SIG-M5 treated with dmso at 0.1 percent for 504 hours (cell line): Measurements from ENCODE around the gene HYAL3.

ENCODE experiments used
- DNase-seq: peaks from one replicate; lab custom pipeline; 2025; ENCODE audit not compliant: unreplicated experiment; lab: John Stamatoyannopoulos, UW

The HYAL3 gene, protein sequence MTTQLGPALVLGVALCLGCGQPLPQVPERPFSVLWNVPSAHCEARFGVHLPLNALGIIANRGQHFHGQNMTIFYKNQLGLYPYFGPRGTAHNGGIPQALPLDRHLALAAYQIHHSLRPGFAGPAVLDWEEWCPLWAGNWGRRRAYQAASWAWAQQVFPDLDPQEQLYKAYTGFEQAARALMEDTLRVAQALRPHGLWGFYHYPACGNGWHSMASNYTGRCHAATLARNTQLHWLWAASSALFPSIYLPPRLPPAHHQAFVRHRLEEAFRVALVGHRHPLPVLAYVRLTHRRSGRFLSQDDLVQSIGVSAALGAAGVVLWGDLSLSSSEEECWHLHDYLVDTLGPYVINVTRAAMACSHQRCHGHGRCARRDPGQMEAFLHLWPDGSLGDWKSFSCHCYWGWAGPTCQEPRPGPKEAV

DNA sequence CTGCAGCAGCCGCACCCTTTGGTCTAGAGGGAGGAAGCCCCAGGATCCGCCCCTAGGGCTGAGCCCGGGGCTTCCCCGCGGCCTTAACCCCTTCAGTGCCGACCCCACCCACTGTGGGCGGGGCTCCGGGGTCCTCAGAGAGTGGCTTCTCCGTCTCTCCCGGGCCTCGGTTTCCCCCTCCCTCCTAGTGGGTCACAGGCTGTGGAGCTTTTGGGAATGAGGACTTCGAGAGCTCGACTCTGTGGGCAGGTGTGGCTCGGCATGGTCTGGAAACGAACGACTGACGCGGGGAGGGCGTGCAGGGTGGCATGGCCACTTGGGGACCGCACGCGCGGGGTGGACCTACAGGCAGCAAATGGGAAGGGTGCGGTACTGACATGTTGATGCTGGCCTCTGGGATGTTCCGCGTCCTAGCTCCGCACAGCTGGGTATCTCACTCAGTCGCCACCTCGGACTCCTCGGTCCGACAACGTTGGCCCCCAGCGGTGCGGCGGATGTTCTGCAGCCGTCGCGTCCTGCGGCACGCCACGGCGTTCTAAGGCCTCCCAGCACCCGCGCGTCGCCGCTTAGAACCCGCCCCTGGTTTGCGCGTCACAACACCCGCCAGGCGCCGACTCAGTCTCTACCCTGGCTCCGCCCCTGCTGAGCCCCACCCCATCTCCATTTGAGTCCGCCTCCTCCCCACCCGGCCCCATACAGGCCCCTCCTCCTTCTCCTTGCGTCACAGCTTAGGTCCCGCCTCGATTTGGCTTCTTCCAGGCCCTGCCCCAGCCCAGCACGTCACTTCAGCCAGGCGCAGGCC, at the start of gene HYAL3, which contains the start of gene NAA80:
Gene HYAL3, minus strand, starts transcription at position 570 of the 802 bp plus-strand sequence. CDS start 3,803 bp downstream, outside the sequence.
Gene NAA80, minus strand, starts transcription at position 570 of the 802 bp plus-strand sequence. CDS start 1,942 bp downstream, outside the sequence.
- peak; percentile 99 for DNase-seq

GRCh38 chr3:50347187-50347813, 48.1 kb upstream of the HYAL3 start:
- peak; percentile 49 for DNase-seq

DNA sequence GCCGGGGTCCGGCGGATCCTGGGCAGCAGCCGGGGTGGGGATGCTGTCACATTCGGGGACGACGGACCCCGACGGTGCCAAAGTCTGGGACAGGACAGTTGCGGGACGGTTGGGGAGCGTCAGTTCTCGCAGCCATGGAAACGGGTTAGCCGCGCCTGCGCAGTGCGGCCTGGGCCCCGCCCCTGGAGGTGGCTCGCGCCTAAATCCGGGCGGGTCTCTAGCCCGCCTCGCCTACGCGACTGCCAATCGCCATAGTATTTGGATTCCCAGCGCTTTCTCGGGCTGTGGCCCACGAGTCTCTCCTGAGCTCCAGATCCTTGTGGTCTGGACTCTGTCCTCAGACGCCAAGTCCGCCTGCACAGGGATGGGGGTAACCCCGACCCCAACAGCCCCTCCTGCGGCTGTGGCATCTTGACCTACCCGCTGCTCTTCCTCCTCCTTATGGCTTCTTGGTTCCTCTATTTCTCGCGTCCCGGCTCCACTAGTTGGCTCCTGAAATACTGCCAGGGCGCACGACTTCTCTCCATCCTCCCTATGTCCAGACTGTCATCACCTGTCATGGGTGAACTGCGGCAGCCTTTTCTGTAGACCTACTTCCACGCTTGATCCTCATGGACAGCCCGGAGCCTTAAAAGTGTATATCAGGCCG, 46.5 kb upstream of the HYAL3 start, which contains the start of gene ZMYND10:
Gene ZMYND10, minus strand, starts transcription at position 147 of the 649 bp plus-strand sequence. CDS start 153 bp downstream, outside the sequence.
- DNase-seq, result no peak

DNA sequence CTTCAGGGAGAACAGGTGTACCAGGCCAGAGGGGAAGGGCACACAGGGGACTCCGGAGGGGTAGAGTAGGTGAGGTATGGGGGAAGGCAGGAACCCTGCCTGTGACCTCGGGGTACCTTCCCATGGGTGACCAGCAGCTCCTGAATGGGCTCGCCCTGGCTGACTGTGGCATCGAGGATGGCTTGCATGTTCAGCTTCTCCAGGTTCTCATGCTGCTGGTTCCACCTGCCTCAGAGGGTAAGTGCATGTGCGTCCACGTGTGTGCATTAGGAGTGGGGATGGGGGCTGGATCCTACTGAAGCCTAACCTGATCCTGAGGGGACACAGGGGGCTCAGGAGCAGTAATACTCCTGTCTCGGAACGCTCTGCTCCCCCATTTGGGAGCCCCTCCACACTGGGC, 45.8 kb upstream of the HYAL3 start:
- no peak for DNase-seq

DNA sequence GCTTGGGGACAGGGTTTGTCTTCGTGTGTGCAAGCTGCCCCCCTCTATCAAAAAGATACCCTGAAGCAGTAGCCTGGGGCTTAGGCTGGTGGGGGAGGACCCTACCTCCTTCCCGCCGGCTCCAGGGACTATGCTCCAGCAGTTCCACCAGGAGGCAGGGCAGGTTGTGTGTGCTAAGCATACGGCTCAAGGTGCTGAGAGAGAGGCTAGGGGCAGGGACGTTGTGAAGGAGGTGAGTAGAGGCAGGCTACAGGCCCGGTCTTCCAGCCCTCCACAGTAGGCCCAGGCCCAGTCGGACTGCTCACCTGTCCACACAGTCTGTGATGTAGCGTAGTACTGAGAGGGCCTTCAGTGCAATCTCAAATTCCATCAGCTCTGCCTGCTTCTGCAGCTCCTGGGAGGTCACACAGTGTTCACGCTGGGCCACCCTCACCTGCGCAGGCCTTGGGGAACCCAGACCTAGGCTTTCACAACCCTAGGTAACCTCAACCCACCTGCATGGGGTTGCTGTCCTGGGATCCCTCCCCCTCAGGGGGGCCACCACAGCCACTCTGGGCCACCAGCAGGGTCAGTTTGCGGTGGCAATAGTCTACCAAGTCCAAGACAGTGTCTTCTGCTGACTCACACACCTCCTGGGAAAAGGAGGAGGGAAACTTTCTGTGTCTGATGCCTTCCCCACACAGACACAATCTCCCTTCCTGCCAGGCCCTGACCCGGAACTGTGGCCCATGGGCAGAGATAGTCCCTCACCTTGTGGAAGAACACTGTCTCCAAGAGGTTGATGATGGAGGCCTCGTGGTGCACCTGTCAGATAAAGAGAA, 43.8 kb upstream of the HYAL3 start:
- no peak for DNase-seq

DNA sequence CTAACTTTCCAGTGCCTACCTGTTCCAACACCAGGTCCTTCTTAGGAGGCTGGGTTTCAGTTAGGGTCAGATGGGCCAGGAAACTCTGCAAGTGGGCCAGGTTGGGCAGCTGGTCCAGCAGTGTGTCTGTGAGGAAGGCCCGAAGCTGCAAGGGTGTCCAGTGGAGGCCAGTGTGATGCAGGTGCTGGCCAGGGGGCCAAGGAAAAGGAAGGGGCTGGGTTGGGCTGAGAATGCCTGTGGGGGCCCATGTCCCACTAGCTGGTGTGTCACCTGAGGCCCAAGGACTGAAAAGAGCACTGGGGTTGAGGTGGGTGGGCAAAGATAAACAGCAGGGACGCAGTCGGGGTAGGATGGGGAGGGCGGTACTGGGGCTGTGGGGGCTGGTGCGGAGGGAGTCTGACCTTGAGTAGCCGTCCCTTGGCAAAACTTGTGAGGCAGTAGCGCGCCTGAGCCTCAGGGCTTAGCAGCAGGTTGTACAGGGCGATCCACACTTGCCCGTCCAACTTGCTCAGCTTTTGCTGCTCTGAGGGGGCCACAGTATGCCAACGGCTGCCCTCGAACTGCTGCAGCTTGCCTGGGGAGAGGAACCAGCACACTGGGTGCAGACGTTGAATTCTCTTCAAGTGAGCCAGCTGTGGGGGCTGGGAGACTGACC, 42.9 kb upstream of the HYAL3 start:
- DNase-seq, result no peak

DNA sequence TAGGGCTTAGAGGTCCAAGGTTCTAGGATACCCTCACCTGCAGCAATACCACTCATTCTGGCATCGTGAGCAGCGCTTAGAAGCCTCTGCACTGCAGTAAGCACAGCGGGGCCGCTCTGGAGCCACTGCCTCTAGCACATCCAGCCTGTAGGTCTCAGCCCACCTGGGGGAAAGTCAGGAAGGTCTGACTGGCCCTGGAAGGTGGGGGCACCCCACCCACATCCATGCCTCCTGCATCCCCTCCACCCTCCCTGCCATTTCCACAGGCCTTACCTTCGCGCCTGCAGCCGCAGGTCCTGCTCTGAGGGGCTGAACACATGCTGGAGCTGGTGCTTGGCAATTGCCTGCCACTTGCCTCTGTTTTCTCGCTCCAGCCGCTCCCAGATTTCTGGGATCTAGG, 42.3 kb upstream of the HYAL3 start:
- no peak for DNase-seq

DNA sequence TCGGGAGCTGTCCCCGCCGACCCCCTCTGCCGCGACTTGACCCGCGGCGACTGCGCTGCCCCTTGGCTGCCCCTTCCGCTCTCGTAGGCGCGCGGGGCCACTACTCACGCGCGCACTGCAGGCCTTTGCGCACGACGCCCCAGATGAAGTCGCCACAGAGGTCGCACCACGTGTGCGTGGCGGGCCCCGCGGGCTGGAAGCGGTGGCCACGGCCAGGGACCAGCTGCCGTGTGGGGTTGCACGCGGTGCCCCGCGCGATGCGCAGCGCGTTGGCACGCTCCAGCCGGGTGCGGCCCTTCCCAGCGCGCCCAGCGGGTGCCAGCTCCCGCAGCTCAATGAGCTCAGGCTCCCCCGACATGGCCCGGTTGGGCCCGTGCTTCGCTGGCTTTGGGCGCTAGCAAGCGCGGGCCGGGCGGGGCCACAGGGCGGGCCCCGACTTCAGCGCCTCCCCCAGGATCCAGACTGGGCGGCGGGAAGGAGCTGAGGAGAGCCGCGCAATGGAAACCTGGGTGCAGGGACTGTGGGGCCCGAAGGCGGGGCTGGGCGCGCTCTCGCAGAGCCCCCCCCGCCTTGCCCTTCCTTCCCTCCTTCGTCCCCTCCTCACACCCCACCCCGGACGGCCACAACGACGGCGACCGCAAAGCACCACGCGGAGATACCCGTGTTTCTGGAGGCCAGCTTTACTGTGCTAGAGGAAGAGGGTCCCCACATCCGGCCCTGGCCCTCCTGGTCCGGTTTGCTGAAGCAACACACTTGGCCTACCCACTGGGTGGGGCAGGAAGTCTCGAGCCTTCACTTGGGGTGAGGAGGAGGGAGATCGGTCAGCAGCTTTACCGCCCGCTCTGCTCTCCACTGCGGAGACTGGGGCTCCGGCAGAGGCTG, 41.5 kb upstream of the HYAL3 start, which contains the start of gene RASSF1:
Gene RASSF1, minus strand, starts transcription at position 389 of the 882 bp plus-strand sequence. Its CDS starts 31 bp downstream, at position 358.
- peak; percentile 98 for DNase-seq

GRCh38 chr3:50340147-50340447, 40.9 kb upstream of the HYAL3 start:
- no peak for DNase-seq

DNA sequence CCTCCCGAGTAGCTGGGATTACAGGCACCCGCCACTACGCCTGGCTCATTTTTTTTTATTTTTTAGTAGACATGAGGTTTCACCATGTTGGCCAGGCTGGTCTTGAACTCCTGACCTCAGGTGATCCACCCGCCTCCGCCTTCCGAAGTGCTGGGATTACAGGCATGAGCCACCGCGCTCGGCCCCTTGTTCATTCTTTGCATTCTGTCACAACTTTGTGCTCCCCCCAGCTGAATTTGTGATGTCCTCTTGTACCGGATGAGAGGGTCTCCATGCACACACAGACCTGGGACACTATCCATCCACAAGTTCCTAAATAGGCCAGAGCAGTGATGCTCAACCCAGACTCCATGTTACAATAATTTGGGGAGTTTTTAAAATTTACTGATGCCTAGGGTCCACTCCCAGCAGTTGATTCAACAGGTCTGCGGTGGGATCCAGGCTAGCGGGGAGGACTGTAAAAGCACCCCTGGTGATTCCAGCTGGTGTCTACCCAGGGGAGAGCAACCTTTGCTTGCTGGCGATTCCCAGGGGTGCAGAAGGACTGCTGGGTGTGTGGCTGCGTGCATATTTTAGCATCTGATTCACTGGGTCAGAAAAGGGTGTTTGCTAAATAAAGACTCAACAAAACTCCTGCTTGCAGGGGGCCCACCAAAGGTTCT, 40.4 kb upstream of the HYAL3 start:
- DNase-seq, result no peak

- peak; percentile 65 for DNase-seq
These were observed 39.8 kb upstream of the HYAL3 start for GRCh38 chr3:50338965-50339364.

GRCh38 chr3:50337175-50337861, 38.1 kb upstream of the HYAL3 start:
- peak; percentile 98 for DNase-seq

DNA sequence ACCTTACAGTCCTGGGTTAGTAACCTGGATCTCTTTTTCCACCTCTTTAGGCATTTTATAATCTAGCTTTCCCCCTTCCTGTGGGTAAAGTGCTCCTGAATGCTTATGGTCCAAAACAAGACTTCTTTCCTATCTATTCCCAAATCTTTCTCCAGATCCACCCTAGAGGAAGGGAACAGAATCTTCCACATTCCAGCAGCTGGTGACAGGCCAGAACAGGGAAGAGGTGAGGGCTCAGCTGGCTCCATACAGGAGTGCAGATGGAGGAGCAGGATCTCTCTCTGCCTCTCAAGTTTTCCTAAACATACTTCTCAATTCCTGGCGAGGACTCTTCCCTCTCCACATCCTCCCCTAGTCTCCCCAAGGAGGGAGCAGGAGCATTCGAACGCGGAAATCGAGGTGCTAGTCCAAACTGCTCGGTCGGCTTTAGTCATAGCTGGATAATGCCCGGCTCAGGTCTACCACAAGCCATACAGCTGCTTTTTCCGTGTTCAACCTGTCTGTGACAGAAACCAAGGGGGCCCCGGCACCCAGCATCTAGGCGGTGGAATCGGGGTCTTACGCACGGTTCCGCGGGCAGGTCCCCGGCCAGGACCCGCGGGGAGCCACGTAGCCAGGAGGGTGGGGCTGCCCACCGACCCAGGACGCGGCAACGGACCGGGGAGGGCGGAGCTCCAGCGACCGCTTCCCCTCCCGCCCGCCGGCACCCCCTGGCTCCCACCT, 37.4 kb upstream of the HYAL3 start:
- DNase-seq, result no peak

DNA sequence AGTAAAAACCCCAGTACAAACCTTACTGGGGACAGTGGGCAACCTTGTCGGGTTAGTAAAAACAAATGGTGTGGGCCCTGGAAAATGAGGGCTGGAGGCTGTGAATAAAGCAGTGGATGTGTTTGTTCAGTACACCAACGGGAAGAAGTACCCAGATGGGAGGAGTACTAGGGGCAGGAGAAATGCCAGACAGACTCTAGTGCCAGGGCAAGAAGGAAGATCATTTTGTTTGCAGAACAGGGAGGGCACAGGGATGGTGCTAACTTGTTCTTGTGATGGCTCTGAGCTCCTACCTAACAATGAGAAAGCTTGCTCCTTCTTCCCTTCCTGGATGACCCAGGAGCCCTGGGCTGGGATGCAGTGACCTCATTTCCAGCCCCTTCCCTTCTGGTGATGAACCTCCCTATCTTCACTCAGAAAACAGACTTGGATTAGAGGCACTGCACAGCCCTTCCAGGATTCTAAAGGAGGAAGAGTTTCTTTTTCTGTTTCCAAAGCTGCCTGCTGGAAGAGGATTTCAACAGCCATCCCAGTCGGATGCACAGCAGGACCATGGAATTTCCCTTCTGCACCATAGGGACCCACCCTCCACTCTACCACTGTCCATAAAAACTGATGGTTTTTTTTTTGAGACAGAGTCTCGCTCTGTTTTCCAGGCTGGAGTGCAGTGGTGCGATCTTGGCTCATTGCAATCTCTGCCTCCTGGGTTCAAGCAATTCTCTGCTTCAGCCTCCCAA, 35.3 kb upstream of the HYAL3 start:
- no peak for DNase-seq

GRCh38 chr3:50333744-50334328, 34.6 kb upstream of the HYAL3 start:
- no peak for DNase-seq
